ENCODE results near the gene KDM1A. TPM values are rescaled to one million over a fixed set of nuclear protein-coding genes. Genes with fewer than 3 reads are reported as not detected.

Gene KDM1A
- total RNA-seq, 1 experiment from 2014 or later, result 204 TPM

GRCh38 chr1:23090056-23090455 lies 70.8 kb downstream of the KDM1A start:
- Histone ChIP-seq H4K5ac (ENCODE audit: insufficient read length, low read depth, low read length) (no peak overlapping the region), H3K79me1 (ENCODE audit: insufficient read depth, low read depth, low read length, poor library complexity, severe bottlenecking) (no peaks in the 10 kb centered on the region), H3K23ac (ENCODE audit: insufficient read length, low read depth, low read length) (no peak overlapping the region), H2BK5ac (ENCODE audit: insufficient read length, low read length) (no peak overlapping the region), H3K4me1 (ENCODE audit: insufficient read depth, low read length) (no peaks in the 10 kb centered on the region), H4K91ac (ENCODE audit: insufficient read length, low read depth, low read length) (no peak overlapping the region), H4K8ac (replicated peaks; ENCODE audit: insufficient read length, low read depth, low read length) (no peak overlapping the region), H3K9ac (ENCODE audit: extremely low read depth, insufficient read length, low read length) (no peak overlapping the region), H3K23me2 (ENCODE audit: insufficient read length, low read depth, low read length, poor library complexity, severe bottlenecking) (no peaks in the 10 kb centered on the region), H3K14ac (ENCODE audit: insufficient read depth, low read length) (no peak overlapping the region), H4K20me1 (ENCODE audit: control insufficient read depth, insufficient read depth, insufficient read length) (no peaks in the 10 kb centered on the region), H2BK12ac (ENCODE audit: insufficient read length, low read depth, low read length) (no peak overlapping the region), H2BK20ac (ENCODE audit: low read depth, low read length, poor library complexity, severe bottlenecking) (no peak overlapping the region), H2AFZ (ENCODE audit: low read length) (no peak overlapping the region), H3K9me3 (ENCODE audit: control insufficient read depth, low read depth, low read length) (no peaks in the 10 kb centered on the region), H3T11ph (ENCODE audit: low read length) (no peak overlapping the region), H3K4ac (ENCODE audit: low read depth, low read length) (no peak overlapping the region), H3K56ac (ENCODE audit: insufficient read length, low read depth, low read length) (no peak overlapping the region), H2BK15ac (ENCODE audit: low read depth, low read length) (no peak overlapping the region), H3K4me2 (ENCODE audit: insufficient read depth, insufficient read length, low read length) (no peak overlapping the region), H3K79me2 (ENCODE audit: insufficient read depth, low read length) (no peaks in the 10 kb centered on the region), H3K27ac (ENCODE audit: insufficient read length, low read depth, low read length) (no peak overlapping the region), H2AK5ac (ENCODE audit: insufficient read length, low read length) (no peak overlapping the region), H2BK120ac (ENCODE audit: low read depth, low read length, poor library complexity, severe bottlenecking) (no peak overlapping the region), H3K27me3 (ENCODE audit: insufficient read depth, low read length) (no peaks in the 10 kb centered on the region), H3K18ac (ENCODE audit: insufficient read length, low read depth, low read length) (no peak overlapping the region)
- no peaks in the 10 kb centered on the region for H3K9me3 Mint-ChIP-seq
- H3K4me1 Mint-ChIP-seq, result no peaks in the 10 kb centered on the region
- no peak for TF ChIP-seq CTCF (conservative IDR thresholded peaks at IDR 0.05)
- no peaks in the 10 kb centered on the region; the same call in 1 of the 2 replicates for H3K27me3 Mint-ChIP-seq (ENCODE audit: low read depth)
- no CpG with 5 or more reads among the region's 1 CpG for WGBS (ENCODE audit: extremely low coverage, insufficient read length, low lambda C conversion rate)
- H3K36me3 Mint-ChIP-seq (ENCODE audit: insufficient read depth in 1 of 3, low read depth in 3 of 3), result peaks cover 18 to 85% (median 66%) of the 10 kb centered on the region in 3 experiments
- H3K27ac Mint-ChIP-seq, result no peak overlapping the region
- no peak overlapping the region for H3K4me3 Mint-ChIP-seq
- DNase-seq, result no peak

Measured in H9 (cell line).